GM21423 (cell line): ENCODE measurements around the gene OPA1.

Source experiments
- ATAC-seq: cut with Tn5 transposase; IDR thresholded peaks from one replicate; pipeline ENCODE4 v1.9.1; 2021; ENCODE audit warnings: mild to moderate bottlenecking, moderate library complexity; ENCODE audit not compliant: unreplicated experiment

The OPA1 gene

DNA sequence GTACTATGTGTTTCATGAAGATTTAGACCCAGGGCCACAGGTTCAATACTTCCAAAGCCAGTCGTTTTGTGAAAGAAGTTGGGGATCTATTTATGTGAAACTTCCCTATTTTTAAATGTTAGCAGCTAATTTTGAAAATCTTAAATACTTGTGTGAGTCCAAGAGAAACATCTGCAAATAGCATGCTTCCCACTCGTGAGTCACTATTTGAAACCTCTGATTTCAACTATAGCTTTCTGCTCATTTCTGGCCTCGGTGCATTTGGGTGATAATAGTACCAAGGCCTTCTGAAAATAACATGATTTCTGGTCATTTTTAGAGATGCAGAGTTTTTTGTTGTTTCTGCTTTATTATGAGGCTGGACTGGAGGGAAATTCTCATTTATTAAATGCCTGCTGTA is 110.0 kb downstream of the OPA1 start:
- ATAC-seq, result no peak

DNA sequence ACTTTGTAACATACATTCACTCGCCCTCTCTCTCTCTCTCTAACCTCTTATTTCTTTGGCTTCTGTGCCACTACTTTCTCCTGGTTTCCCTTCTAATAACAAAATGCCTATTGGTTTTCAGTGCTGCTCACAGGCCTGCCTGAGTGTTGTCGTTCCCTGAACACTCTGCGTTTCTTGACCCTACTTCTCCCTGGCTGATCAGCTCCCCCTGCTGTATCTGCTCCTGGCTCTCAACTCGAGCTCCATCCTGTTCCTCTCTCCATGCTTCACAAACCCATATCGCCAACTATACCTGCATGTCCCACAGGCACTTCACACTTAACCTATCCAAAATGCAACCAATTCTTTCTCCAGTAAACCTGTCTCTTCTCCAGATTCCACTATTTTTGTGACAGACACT is 111.4 kb downstream of the OPA1 start:
- ATAC-seq, result no peak

DNA sequence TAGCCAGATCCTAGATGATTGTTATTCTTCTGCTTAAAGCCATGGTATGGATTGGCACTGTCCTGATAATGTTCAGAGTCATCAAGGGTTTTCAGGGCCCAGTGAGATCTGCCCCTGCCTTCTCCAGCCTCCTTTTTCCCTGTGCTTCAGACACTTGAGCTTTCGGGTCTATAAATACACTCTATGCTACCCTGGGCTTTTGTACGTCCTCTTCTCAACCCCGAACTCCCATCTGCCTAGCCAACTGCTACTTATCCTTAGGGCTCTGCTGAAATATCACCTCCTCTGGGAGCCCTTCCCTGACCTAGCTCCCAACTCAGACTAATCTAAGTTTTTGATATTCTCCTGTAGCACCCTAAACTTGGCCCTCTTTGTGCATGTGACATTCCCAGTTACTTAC is 115.3 kb downstream of the OPA1 start:
- ATAC-seq, result no peak

DNA sequence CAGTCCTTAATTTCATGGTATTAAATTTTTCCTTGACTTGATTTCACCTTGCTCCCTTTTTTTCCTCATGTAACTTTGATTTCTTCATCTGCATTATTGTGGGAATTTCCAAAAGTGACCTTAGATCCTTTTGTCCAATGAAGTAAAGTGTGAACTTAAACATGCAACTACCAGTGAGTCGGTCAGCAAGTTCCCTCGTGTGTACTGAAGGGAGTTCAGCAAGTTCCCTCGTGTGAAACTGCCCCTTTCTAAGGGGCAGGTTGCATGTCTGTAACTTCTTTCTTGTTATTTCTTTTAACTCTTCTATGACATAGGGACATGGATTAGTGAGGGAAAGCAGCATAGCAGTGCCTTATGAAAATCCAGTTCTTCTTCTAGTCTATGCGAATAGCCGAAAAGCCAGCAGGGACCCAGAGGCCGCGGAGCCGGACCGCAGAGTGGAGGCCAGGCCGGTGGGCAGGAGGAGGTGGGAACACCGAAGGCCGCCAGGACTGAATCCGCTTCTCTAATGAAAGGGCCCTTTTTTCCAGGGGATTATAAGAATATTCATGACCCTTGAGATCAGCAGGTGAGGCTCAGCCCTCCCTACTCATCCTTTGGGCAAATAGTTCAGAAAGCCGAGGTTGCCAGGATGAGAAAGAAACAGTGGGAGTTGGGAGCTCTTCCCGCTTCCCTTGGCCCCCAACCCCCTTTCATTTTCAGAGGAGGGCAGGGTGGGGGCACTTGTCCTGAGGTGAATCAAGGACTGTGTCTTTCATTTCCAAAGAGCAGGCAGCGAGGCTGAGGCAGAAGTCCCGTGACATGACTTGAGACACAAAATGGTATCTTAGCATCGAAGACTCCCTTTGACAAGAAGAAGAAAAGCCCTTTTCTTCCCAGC is 117.5 kb downstream of the OPA1 start:
- ATAC-seq, result no peak

- ATAC-seq, result no peak
Observed at GRCh38 chr3:193711166-193711485, 118.1 kb downstream of the OPA1 start.

- ATAC-seq, result no peak
Observed at GRCh38 chr3:193711523-193711963, 118.5 kb downstream of the OPA1 start.

DNA sequence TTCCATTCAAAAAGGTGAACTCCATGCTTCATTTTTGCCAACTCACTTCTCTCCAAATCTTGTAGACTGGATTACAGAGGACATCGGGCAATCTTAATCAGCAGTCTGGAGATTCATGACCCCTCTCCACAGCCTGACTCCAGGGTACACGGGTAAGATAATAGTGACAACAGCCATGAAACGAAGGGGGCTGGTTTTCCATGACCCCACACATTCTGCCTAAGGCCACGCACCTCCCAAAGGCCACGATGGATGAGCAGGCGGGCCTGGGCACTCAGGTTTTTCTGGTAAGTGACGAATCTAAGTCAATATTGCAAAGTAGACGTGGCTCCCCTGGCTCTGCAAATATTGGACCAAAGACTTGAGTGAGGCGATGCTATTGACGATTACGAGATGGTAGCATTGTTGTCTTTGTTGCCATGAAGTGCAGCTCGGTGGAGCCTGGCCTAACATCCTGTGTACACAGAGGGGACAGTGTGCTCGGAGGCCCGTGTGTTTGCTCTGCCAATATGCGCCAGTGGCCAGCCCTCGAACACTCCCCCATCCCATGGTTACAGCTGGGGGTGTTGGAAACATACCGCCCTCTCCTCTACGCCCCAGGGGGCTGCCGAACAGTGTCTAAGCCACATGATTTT is 119.1 kb downstream of the OPA1 start:
- ATAC-seq, result no peak

DNA sequence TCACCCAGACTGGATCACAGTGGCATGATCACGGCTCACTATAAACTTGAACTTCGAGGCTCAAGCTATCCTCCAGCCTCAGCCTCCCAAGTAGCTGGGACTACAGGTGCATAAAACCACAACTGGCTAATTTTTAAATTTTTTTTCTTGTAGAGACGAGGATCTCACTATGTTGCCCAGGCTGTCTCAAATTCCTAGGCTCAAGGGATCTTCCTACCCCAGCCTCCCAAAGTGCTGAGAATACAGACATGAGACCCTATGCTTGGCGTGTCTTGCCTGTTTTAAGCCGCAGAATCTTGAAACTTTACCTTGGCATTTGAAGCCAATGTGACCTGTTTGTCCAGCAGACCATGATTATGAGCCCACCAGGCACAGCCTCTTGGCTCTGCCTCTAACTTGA is 119.9 kb downstream of the OPA1 start:
- no peak for ATAC-seq

- no peak for ATAC-seq
Observed at GRCh38 chr3:193714523-193715137, 121.6 kb downstream of the OPA1 start.

DNA sequence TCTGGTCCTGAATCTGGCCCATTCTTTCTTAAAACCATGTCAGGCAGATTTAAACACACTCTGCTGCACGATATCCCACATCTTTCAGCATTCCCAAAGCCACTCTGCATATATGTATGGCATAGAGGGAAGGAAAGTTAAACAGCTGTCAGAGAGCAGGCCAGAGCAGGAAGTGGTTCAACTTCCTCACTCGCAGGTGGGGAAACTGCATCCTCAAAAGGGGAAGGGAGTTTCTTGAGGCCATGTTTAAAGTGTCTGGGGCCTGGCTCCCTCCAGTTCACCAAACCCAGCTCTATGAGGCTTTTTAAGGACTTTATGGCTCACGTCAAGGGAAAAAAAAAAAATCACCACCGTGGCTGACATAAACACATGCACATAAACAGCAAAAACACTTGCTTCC is 123.1 kb downstream of the OPA1 start:
- ATAC-seq, result no peak

GRCh38 chr3:193719735-193720134 is 126.7 kb downstream of the OPA1 start:
- ATAC-seq, result no peak

GRCh38 chr3:193720169-193720568 is 127.2 kb downstream of the OPA1 start:
- ATAC-seq, result no peak

- no peak for ATAC-seq
Observed at GRCh38 chr3:193722566-193722965, 129.6 kb downstream of the OPA1 start.

DNA sequence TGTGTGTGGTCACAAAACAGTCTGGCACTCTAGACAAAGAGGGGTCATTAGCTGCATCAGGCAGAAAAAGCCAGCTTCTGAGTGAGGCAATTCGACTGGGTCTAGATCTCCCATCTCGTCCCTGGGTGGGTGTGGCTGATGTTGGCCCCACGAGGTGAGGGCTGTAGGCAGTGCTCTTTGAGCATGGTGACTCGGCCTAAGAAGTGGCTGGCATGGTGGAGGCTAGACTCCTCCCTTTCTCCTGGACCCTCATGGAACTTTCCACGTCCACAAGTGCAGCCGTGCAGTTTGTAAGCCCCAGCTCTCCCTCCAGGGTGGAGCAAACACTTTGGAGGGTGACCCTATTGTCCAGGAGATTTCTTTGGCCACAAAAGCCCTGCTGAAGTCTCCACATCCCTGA is 134.1 kb downstream of the OPA1 start:
- ATAC-seq, result no peak

GRCh38 chr3:193728429-193729087 is 135.6 kb downstream of the OPA1 start:
- ATAC-seq, result no peak

- ATAC-seq, result no peak
Observed at GRCh38 chr3:193729088-193729465, 136.1 kb downstream of the OPA1 start.

GRCh38 chr3:193729601-193730000 is 136.6 kb downstream of the OPA1 start:
- ATAC-seq, result no peak

DNA sequence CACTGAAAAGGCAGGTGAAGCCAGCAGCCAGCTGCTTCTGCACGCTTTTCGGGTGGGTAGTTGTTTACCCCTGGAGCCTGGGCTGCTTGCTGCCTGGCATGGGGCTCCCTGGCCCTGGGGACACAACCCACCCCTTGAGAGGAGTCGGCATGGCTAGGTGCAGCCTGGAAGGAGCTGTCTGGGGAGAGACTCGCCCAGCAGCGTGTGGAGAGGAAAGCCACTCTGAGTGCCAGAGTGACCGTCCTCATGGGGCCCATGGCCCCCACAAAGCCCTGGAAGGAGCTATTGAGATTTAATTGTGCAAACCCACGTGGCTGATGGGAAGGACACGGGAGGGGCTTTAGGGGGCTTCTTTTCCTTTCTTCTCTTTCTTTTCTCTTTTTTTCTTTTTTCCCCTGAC is 137.5 kb downstream of the OPA1 start:
- ATAC-seq, result no peak

GRCh38 chr3:193730976-193731375 is 138.0 kb downstream of the OPA1 start:
- no peak for ATAC-seq

DNA sequence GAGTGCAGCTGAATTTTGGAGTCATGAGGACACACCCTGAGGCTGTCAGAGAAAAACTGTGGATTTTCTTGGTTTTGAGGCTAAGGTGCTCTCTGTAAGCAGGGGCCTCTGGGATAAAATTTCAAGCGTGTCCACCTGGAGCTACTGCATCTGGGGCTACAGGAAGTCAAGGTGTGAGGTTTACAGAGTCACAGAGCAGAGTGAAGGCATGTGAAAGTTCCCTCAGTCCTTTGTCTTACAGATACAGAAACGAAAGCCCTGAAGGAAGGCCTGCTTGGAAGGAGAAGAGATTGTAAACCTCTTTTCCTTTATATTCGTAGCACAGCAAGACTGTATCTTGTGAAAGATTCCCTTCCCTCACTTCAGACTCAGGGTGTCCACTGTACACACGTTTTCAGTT is 138.6 kb downstream of the OPA1 start:
- no peak for ATAC-seq

DNA sequence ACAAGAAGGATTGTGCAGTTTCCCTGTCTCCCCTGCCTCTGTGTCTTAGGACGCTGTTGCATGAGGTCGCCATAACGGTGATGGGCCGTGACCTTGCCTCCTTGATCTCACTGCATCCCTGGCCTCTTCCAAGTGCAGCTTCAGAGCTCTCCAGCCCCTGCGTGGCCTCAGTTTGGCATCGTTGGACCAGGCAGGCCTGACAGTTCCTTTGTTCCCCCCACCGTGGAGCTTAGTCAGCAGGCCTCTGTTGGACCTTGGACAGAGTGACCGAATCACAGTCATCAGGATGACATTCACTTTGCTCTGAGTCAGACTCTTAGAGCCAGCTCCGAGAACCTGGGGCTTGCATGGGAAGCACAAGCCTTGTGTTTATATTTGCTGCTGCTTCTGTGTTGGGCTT is 139.4 kb downstream of the OPA1 start:
- ATAC-seq, result no peak

DNA sequence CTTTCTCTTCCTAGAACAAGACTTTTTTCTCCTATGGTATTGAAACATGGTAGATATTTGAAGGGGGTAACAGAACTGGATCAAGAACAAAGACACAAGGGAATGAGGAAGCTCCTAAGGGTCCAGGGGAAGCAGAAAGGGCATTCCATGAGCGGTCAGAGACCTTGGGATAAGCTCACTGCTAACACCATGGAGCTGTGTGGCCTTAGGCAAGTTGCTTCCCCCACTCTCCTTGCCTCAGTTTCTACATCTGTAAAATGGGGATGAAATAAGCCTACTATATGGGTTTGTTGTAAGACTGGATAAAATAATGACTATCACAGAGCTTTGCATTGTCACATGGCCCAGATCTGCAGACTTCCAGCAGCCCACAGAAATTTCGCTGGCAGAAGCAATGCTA is 139.8 kb downstream of the OPA1 start:
- no peak for ATAC-seq
